Keratinocyte (primary cell): ENCODE results near the gene ARHGAP22. TPM values are rescaled to one million over a fixed set of nuclear protein-coding genes. Genes with fewer than 3 reads are reported as not detected.

ENCODE experiments used
- DNase-seq: peaks from one replicate; pipeline ENCODE4 v3.0.0-alpha.2; 2011; ENCODE audit warnings: low read depth, missing footprints, low spot score
- FAIRE-seq: peaks from 2 replicates; lab custom pipeline; 2011; peaks lifted over from hg19 to GRCh38; lab: Jason Lieb, UNC
- H2AFZ ChIP-seq: 2 replicates; pipeline ENCODE4 v1.6.0; 2012; ENCODE audit warnings: low read length, control low read depth, inconsistent platforms; ENCODE audit not compliant: control insufficient read depth
- H3K27ac ChIP-seq: 2 replicates; pipeline ENCODE4 v1.5.1; 2011; ENCODE audit warnings: low read length; ENCODE audit not compliant: control insufficient read depth, insufficient read depth
- H3K27me3 ChIP-seq: 3 replicates; pipeline ENCODE4 v1.6.0; 2011; ENCODE audit warnings: low read length; ENCODE audit not compliant: control insufficient read depth, insufficient read depth; ENCODE audit errors: extremely low read depth
- H3K36me3 ChIP-seq, 2 experiments: 2 replicates in 1 of 2; 3 replicates in 1 of 2; pipeline ENCODE4 v1.5.1; 2011; ENCODE audit warnings: low read length in 2 of 2, mild to moderate bottlenecking in 1 of 2; ENCODE audit not compliant: control insufficient read depth in 2 of 2, insufficient read depth in 2 of 2; ENCODE audit errors: extremely low read depth in 1 of 2
- H3K4me1 ChIP-seq: 3 replicates; pipeline ENCODE4 v1.5.1; 2011; ENCODE audit warnings: low read length; ENCODE audit not compliant: control insufficient read depth, insufficient read depth; ENCODE audit errors: extremely low read depth
- H3K4me2 ChIP-seq: 3 replicates; pipeline ENCODE4 v1.6.0; 2011; ENCODE audit warnings: low read depth, low read length; ENCODE audit not compliant: control insufficient read depth, insufficient read depth; ENCODE audit errors: extremely low read depth
- H3K4me3 ChIP-seq, 3 experiments: fragments of 200-600 bp in 1 of 3; sonication (generic) in 1 of 3; 2 replicates in 2 of 3; 3 replicates in 1 of 3; pipeline ENCODE4 v1.5.1; 2011 to 2016; ENCODE audit warnings: low read length in 3 of 3, mild to moderate bottlenecking in 3 of 3, control low read depth in 2 of 3, inconsistent platforms in 1 of 3, low read depth in 1 of 3, mixed read lengths in 1 of 3, mixed run types in 1 of 3, moderate library complexity in 1 of 3; ENCODE audit not compliant: control insufficient read depth in 2 of 3, insufficient read depth in 2 of 3; ENCODE audit errors: extremely low read depth in 1 of 3
- H3K79me2 ChIP-seq: 2 replicates; pipeline ENCODE4 v1.6.0; 2012; ENCODE audit warnings: low read length; ENCODE audit not compliant: control insufficient read depth, insufficient read depth
- H3K9ac ChIP-seq: 3 replicates; pipeline ENCODE4 v1.6.0; 2011; ENCODE audit warnings: low read length; ENCODE audit not compliant: control insufficient read depth, insufficient read depth; ENCODE audit errors: extremely low read depth
- H3K9me1 ChIP-seq: 3 replicates; pipeline ENCODE4 v1.6.0; 2011; ENCODE audit warnings: low read length; ENCODE audit not compliant: control insufficient read depth, insufficient read depth; ENCODE audit errors: extremely low read depth
- H3K9me3 ChIP-seq: 2 replicates; pipeline ENCODE4 v1.5.1; 2012; ENCODE audit warnings: low read depth, low read length; ENCODE audit not compliant: control insufficient read depth
- H4K20me1 ChIP-seq: 3 replicates; pipeline ENCODE4 v1.6.0; 2011; ENCODE audit warnings: low read length; ENCODE audit not compliant: control insufficient read depth, insufficient read depth; ENCODE audit errors: extremely low read depth
- EZH2 ChIP-seq: IDR thresholded peaks from one replicate; pipeline ENCODE4 v1.6.1; 2012; ENCODE audit warnings: inconsistent platforms, mild to moderate bottlenecking, low read length, moderate library complexity
- dilution Hi-C: fragments of 300-500 bp; cut with MboI; formaldehyde crosslinking; loops from one replicate; pipeline ENCODE4 v1.7.0; 2020; ENCODE audit warnings: low sequenced_read_pairs; ENCODE audit not compliant: extremely low pct_ligation_motif_present
- polyA plus RNA-seq, 5 experiments: library from polyadenylated mRNA; depleted of rRNA in 3 of 5; stranded (reverse) in 3 of 5; stranded (forward) in 1 of 5; unstranded in 1 of 5; fragments of >200 nt; gene quantifications; 1 replicate in 1 of 5; 2 replicates in 3 of 5; 3 replicates in 1 of 5; pipeline versions ENCODE4 v1.2.1 to v1.2.3, GENCODE V29; 2011 to 2012; ENCODE audit warnings: missing spikeins in 2 of 5, low read depth in 1 of 5, low replicate concordance in 1 of 5
- TF ChIP-seq, protein P1 (sequence below), 3 experiments: IDR thresholded peaks in 1 of 3; conservative IDR thresholded peaks in 1 of 3; optimal IDR thresholded peaks in 1 of 3; 2 replicates in 2 of 3; 3 replicates in 1 of 3; pipeline versions ENCODE3 to v1.5.1; 2011; ENCODE audit warnings: low read length in 3 of 3, mild to moderate bottlenecking in 3 of 3, moderate library complexity in 2 of 3, control low read depth in 1 of 3, inconsistent platforms in 1 of 3; ENCODE audit not compliant: insufficient read depth in 2 of 3; ENCODE audit errors: extremely low read depth in 1 of 3

ARHGAP22 gene
- polyA plus RNA-seq, 1 donor (not counting 4 experiments of a cell fraction or from before 2014, with no cell fraction given) = 4.9 TPM

GRCh38 chr10:48444266-48444665 is 160.6 kb downstream of the ARHGAP22 start:
- Histone ChIP-seq H3K9me3 (no peaks in the 10 kb centered on the region), H2AFZ (no peak overlapping the region), H3K9me1 (no peaks in the 10 kb centered on the region), H3K4me2 (no peak overlapping the region), H3K79me2 (no peaks in the 10 kb centered on the region), H3K4me1 (peaks cover 2% of the 10 kb centered on the region), H3K27me3 (no peaks in the 10 kb centered on the region), H3K9ac (no peak overlapping the region), H4K20me1 (peaks cover 2% of the 10 kb centered on the region), H3K4me3 (no peak overlapping the region), H3K36me3 (peaks cover 2 to 3% of the 10 kb centered on the region in 2 experiments), H3K27ac (no peak overlapping the region)
- DNase-seq (no peak), FAIRE-seq (peak; percentile 9)
- TF ChIP-seq, protein P1, sequence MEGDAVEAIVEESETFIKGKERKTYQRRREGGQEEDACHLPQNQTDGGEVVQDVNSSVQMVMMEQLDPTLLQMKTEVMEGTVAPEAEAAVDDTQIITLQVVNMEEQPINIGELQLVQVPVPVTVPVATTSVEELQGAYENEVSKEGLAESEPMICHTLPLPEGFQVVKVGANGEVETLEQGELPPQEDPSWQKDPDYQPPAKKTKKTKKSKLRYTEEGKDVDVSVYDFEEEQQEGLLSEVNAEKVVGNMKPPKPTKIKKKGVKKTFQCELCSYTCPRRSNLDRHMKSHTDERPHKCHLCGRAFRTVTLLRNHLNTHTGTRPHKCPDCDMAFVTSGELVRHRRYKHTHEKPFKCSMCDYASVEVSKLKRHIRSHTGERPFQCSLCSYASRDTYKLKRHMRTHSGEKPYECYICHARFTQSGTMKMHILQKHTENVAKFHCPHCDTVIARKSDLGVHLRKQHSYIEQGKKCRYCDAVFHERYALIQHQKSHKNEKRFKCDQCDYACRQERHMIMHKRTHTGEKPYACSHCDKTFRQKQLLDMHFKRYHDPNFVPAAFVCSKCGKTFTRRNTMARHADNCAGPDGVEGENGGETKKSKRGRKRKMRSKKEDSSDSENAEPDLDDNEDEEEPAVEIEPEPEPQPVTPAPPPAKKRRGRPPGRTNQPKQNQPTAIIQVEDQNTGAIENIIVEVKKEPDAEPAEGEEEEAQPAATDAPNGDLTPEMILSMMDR (optimal IDR thresholded peaks at IDR 0.05 in 1 of 3, IDR thresholded peaks at IDR 0.05 in 1 of 3, conservative IDR thresholded peaks at IDR 0.05 in 1 of 3; ENCODE audit: extremely low read depth in 1 of 3, insufficient read depth in 2 of 3, low read length in 3 of 3) = peak; percentile 62 to 66 (median 64)
- no peak for TF ChIP-seq EZH2
- dilution Hi-C loops = no loop called here

DNA sequence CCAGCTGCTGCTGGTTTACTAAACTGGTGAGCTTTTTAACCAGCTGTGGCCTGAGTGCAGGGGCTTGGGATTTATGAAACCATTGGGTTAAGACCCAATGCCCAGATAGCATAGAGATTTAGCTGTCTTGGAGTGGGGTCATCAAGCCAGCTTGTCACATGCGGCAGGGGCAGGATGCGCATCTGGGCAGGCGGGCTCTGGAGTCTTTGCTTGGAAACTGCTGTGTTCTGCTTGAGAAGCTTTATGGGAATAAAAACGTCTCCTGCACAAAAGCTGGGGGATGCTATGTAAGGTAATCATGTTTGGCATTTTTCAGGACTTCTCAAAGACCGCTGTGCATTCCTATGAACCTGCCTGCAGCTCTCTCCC is 162.1 kb downstream of the ARHGAP22 start:
- no peak overlapping the region for H2AFZ ChIP-seq
- FAIRE-seq (no peak), DNase-seq (no peak)
- H3K4me1 ChIP-seq = peaks cover 7% of the 10 kb centered on the region
- no peaks in the 10 kb centered on the region for H3K9me1 ChIP-seq
- H3K9me3 ChIP-seq = no peaks in the 10 kb centered on the region
- H3K4me3 ChIP-seq = no peak overlapping the region
- no peak overlapping the region for H3K4me2 ChIP-seq
- H4K20me1 ChIP-seq = no peaks in the 10 kb centered on the region
- dilution Hi-C loops = no loop called here
- H3K36me3 ChIP-seq = peaks cover 2 to 3% of the 10 kb centered on the region in 2 experiments
- no peaks in the 10 kb centered on the region for H3K27me3 ChIP-seq
- no peak overlapping the region for H3K27ac ChIP-seq
- no peaks in the 10 kb centered on the region for H3K79me2 ChIP-seq
- no peak overlapping the region for H3K9ac ChIP-seq
- TF ChIP-seq EZH2 = no peak
- TF ChIP-seq, protein P1 (optimal IDR thresholded peaks at IDR 0.05 in 1 of 3, IDR thresholded peaks at IDR 0.05 in 1 of 3, conservative IDR thresholded peaks at IDR 0.05 in 1 of 3; ENCODE audit: extremely low read depth in 1 of 3, insufficient read depth in 2 of 3, low read length in 3 of 3) = no peak
